Transverse colon (tissue), 4 donors: ENCODE data around the gene CADPS2.

ENCODE experiments used
- POLR2AphosphoS5 ChIP-seq, 3 donors: sonication (generic); formaldehyde crosslinking; IDR thresholded peaks; one replicate each; pipeline ENCODE4 v1.6.1; 2016; ENCODE audit warnings: antibody characterized with exemption in 3 of 3
- TF ChIP-seq, protein P1 (sequence below), 5 experiments: fragments of 200-600 bp in 3 of 5; fragments of 450-650 bp in 2 of 5; sonication (generic) in 3 of 5; IDR thresholded peaks; 1 replicate in 2 of 5; 2 replicates in 3 of 5; pipeline ENCODE4 v1.5.1; 2016 to 2017; ENCODE audit warnings: antibody characterized with exemption in 5 of 5, inconsistent platforms in 3 of 5, mild to moderate bottlenecking in 2 of 5, moderate library complexity in 1 of 5

DNA sequence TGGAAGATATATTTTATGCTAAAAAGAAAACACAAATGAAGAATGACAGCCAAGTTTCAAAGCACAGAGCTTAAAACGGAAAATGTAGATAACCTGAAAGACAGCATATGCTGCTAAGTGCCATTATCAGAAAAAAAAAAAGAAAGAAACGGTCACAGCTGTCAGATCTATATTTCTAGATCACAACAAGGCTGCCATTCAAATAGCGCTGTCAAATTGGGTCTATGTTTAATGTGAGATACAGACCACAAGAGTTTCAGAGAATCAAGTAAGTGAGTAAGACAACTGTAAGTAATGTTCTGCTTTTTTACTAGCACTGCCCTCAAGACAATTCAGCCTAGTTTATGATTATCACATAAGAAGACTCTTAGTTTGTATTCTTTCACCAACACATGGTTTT is 117.4 kb downstream of the CADPS2 start:
- no peak for TF ChIP-seq POLR2AphosphoS5 (IDR thresholded peaks at IDR 0.05)
- TF ChIP-seq, protein P1, sequence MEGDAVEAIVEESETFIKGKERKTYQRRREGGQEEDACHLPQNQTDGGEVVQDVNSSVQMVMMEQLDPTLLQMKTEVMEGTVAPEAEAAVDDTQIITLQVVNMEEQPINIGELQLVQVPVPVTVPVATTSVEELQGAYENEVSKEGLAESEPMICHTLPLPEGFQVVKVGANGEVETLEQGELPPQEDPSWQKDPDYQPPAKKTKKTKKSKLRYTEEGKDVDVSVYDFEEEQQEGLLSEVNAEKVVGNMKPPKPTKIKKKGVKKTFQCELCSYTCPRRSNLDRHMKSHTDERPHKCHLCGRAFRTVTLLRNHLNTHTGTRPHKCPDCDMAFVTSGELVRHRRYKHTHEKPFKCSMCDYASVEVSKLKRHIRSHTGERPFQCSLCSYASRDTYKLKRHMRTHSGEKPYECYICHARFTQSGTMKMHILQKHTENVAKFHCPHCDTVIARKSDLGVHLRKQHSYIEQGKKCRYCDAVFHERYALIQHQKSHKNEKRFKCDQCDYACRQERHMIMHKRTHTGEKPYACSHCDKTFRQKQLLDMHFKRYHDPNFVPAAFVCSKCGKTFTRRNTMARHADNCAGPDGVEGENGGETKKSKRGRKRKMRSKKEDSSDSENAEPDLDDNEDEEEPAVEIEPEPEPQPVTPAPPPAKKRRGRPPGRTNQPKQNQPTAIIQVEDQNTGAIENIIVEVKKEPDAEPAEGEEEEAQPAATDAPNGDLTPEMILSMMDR (IDR thresholded peaks at IDR 0.05), result no peak
